IMR-90 (cell line): ENCODE measurements around the gene SAMD8.

Experiments
- CEBPB ChIP-seq: IDR thresholded peaks from 2 replicates; pipeline ENCODE4 v1.6.1; 2012; ENCODE audit warnings: low read depth, low read length, improper control_type of control experiment
- CTCF ChIP-seq: conservative IDR thresholded peaks from 2 replicates; pipeline ENCODE4 v1.5.1; 2012; ENCODE audit warnings: mild to moderate bottlenecking, low read depth, low read length, improper control_type of control experiment
- POLR2A ChIP-seq: IDR thresholded peaks from 2 replicates; pipeline ENCODE4 v1.6.1; 2012; ENCODE audit warnings: mild to moderate bottlenecking, low read depth, low read length
- TF ChIP-seq, protein P1 (sequence below): fragments of 150-350 bp; IDR thresholded peaks from 2 replicates; pipeline ENCODE4 v1.6.1; 2017; ENCODE audit warnings: mild to moderate bottlenecking, antibody characterized with exemption, low read length, low read depth

GRCh38 chr10:75168275-75168674 lies 56.8 kb downstream of the SAMD8 start:
- TF ChIP-seq CTCF = no peak
- TF ChIP-seq, protein P1, sequence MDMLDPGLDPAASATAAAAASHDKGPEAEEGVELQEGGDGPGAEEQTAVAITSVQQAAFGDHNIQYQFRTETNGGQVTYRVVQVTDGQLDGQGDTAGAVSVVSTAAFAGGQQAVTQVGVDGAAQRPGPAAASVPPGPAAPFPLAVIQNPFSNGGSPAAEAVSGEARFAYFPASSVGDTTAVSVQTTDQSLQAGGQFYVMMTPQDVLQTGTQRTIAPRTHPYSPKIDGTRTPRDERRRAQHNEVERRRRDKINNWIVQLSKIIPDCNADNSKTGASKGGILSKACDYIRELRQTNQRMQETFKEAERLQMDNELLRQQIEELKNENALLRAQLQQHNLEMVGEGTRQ = no peak
- TF ChIP-seq POLR2A = no peak
- TF ChIP-seq CEBPB = no peak
